Measurements from ENCODE around the gene MOB2.
"Not testable (repeated sequence)": the region's sequence is repeated elsewhere in the genome, so short reads cannot be mapped to it uniquely, and the experiment has no call there.

The MOB2 gene

GRCh38 chr11:1425439-1425838, 61.1 kb downstream of the MOB2 start:
- no peak for DNase-seq (ENCODE audit: low read depth)
- H3K4me3 ChIP-seq (ENCODE audit: low read depth, low read length) = no peak overlapping the region
- no peak for TF ChIP-seq CTCF (IDR thresholded peaks at IDR 0.05; ENCODE audit: low read depth, low read length, missing control alignments)

GRCh38 chr11:1425006-1425405, 61.6 kb downstream of the MOB2 start:
- TF ChIP-seq CTCF (IDR thresholded peaks at IDR 0.05; ENCODE audit: low read depth, low read length, missing control alignments) = no peak
- H3K4me3 ChIP-seq (ENCODE audit: low read depth, low read length) = no peak overlapping the region
- DNase-seq (ENCODE audit: low read depth) = no peak

- not testable (repeated sequence) for H3K4me3 ChIP-seq (ENCODE audit: low read depth, low read length)
Measured at GRCh38 chr11:1423406-1423805, 63.2 kb downstream of the MOB2 start.

GRCh38 chr11:1422981-1423380, 63.6 kb downstream of the MOB2 start:
- no peak overlapping the region for H3K4me3 ChIP-seq (ENCODE audit: low read depth, low read length)
- no peak for TF ChIP-seq CTCF (IDR thresholded peaks at IDR 0.05; ENCODE audit: low read depth, low read length, missing control alignments)
- no peak for DNase-seq (ENCODE audit: low read depth)

More at GRCh38 chr11:1423406-1423805, 63.2 kb downstream of the MOB2 start:
- DNase-seq (ENCODE audit: low read depth) = not testable (repeated sequence)

- no peak overlapping the region for H3K4me3 ChIP-seq (ENCODE audit: low read depth, low read length)
- no peak for DNase-seq (ENCODE audit: low read depth)
- TF ChIP-seq CTCF (IDR thresholded peaks at IDR 0.05; ENCODE audit: low read depth, low read length, missing control alignments) = no peak
Measured at GRCh38 chr11:1422481-1422880, 64.1 kb downstream of the MOB2 start.

GRCh38 chr11:1421291-1421690, 65.3 kb downstream of the MOB2 start:
- H3K4me3 ChIP-seq (ENCODE audit: low read depth, low read length) = no peak overlapping the region
- no peak for DNase-seq (ENCODE audit: low read depth)
- TF ChIP-seq CTCF (IDR thresholded peaks at IDR 0.05; ENCODE audit: low read depth, low read length, missing control alignments) = no peak

- no peak overlapping the region for H3K4me3 ChIP-seq (ENCODE audit: low read depth, low read length)
- TF ChIP-seq CTCF (IDR thresholded peaks at IDR 0.05; ENCODE audit: low read depth, low read length, missing control alignments) = no peak
- no peak for DNase-seq (ENCODE audit: low read depth)
Measured at GRCh38 chr11:1419811-1420210, 66.8 kb downstream of the MOB2 start.
